Hepatocyte (in vitro differentiated cells): ENCODE data around the gene PLD2. TPM values are rescaled to one million over a fixed set of nuclear protein-coding genes. Genes with fewer than 3 reads are reported as not detected.

Experiments
- DNase-seq: peaks from one replicate; pipeline ENCODE4 v3.0.0-alpha.2; 2016; ENCODE audit warnings: low spot score
- H2AFZ ChIP-seq: fragments of 200-600 bp; sonication (generic); 2 replicates; pipeline ENCODE4 v1.6.0; 2016; ENCODE audit warnings: antibody characterized with exemption, mild to moderate bottlenecking
- H3K27ac ChIP-seq: fragments of 200-600 bp; sonication (generic); 2 replicates; pipeline ENCODE4 v1.5.1; 2016; ENCODE audit warnings: mild to moderate bottlenecking
- H3K27me3 ChIP-seq: fragments of 200-600 bp; sonication (generic); 2 replicates; pipeline ENCODE4 v1.6.1; 2016
- H3K36me3 ChIP-seq: fragments of 200-600 bp; sonication (generic); replicated peaks from 2 replicates; pipeline ENCODE4 v1.5.1; 2016; ENCODE audit warnings: low read depth; ENCODE audit not compliant: insufficient read depth
- H3K4me1 ChIP-seq: fragments of 200-600 bp; sonication (generic); 2 replicates; pipeline ENCODE4 v1.5.1; 2016; ENCODE audit warnings: mild to moderate bottlenecking, moderate library complexity; ENCODE audit not compliant: insufficient read depth
- H3K4me2 ChIP-seq: fragments of 200-600 bp; sonication (generic); 2 replicates; pipeline ENCODE4 v1.6.0; 2016
- H3K4me3 ChIP-seq: fragments of 200-600 bp; sonication (generic); 2 replicates; pipeline ENCODE4 v1.5.1; 2016; ENCODE audit warnings: mild to moderate bottlenecking
- H3K79me2 ChIP-seq: fragments of 200-600 bp; sonication (generic); 2 replicates; pipeline ENCODE4 v1.6.0; 2017; ENCODE audit warnings: mild to moderate bottlenecking
- H3K9me2 ChIP-seq: fragments of 200-600 bp; sonication (generic); replicated peaks from 2 replicates; pipeline ENCODE4 v1.6.0; 2017; ENCODE audit warnings: mild to moderate bottlenecking; ENCODE audit not compliant: insufficient read depth
- H3K9me3 ChIP-seq: fragments of 200-600 bp; sonication (generic); 2 replicates; pipeline ENCODE4 v1.5.1; 2016; ENCODE audit warnings: low read depth, mild to moderate bottlenecking
- H4K20me1 ChIP-seq: fragments of 200-600 bp; sonication (generic); 2 replicates; pipeline ENCODE4 v1.6.0; 2016; ENCODE audit warnings: mild to moderate bottlenecking; ENCODE audit not compliant: insufficient read depth, poor library complexity, severe bottlenecking
- CTCF ChIP-seq: fragments of 200-600 bp; sonication (generic); IDR thresholded peaks from 2 replicates; pipeline ENCODE4 v1.5.1; 2016; ENCODE audit warnings: antibody characterized with exemption, mild to moderate bottlenecking; ENCODE audit not compliant: poor library complexity
- EZH2 ChIP-seq: fragments of 200-600 bp; sonication (generic); IDR thresholded peaks from 2 replicates; pipeline ENCODE4 v1.6.1; 2016; ENCODE audit warnings: antibody characterized with exemption, mild to moderate bottlenecking, borderline replicate concordance
- EZH2phosphoT487 ChIP-seq: fragments of 200-600 bp; sonication (generic); IDR thresholded peaks from one replicate; pipeline ENCODE4 v1.6.1; 2018; ENCODE audit warnings: antibody characterized with exemption, mild to moderate bottlenecking, low read depth, moderate library complexity; ENCODE audit not compliant: unreplicated experiment, severe bottlenecking
- WGBS: methylation state at CpG from one replicate; pipeline ENCODE4 v1.1.6; 2016; ENCODE audit warnings: low lambda C conversion rate; ENCODE audit errors: missing lambda C conversion rate; 5-methylcytosine and 5-hydroxymethylcytosine counted together
- polyA plus RNA-seq: library from polyadenylated mRNA; unstranded; fragments of >200 nt; fragmentation: Nextera tagmentation; extraction: Ambion mirVana; gene quantifications from 2 replicates; pipeline ENCODE4 v1.2.1, GENCODE V29; 2016
- total RNA-seq: library from RNA; depleted of rRNA; stranded (reverse); fragments of >200 nt; gene quantifications from 2 replicates; pipeline ENCODE4 v1.2.3, GENCODE V29; 2014

Gene PLD2
- total and polyA plus RNA-seq, 2 experiments from 2014 or later, result 21.8 to 25.2 TPM

GRCh38 chr17:4852567-4853207, 45.7 kb downstream of the PLD2 start:
- Histone ChIP-seq H3K4me3 (no peak overlapping the region), H3K27ac (peak overlapping the region; percentile 67), H2AFZ (no peak overlapping the region), H3K4me2 (no peak overlapping the region), H3K36me3 (no peaks in the 10 kb centered on the region), H3K79me2 (peaks cover 56% of the 10 kb centered on the region), H3K9me3 (no peaks in the 10 kb centered on the region), H3K4me1 (peaks cover 38% of the 10 kb centered on the region), H3K9me2 (no peaks in the 10 kb centered on the region), H3K27me3 (no peaks in the 10 kb centered on the region), H4K20me1 (peaks cover 11% of the 10 kb centered on the region)
- TF ChIP-seq EZH2 (no peak), CTCF (no peak), EZH2phosphoT487 (no peak)
- no peak for DNase-seq

- 87% methylated on average over 2 of the region's 2 CpGs for WGBS
- H3K27ac ChIP-seq, result peak overlapping the region; percentile 78
- H2AFZ ChIP-seq, result no peak overlapping the region
- H3K4me2 ChIP-seq, result no peak overlapping the region
- H3K4me3 ChIP-seq, result no peak overlapping the region
- H3K9me2 ChIP-seq, result no peaks in the 10 kb centered on the region
- H3K27me3 ChIP-seq, result no peaks in the 10 kb centered on the region
- no peak for DNase-seq
- H3K9me3 ChIP-seq, result no peaks in the 10 kb centered on the region
- TF ChIP-seq EZH2phosphoT487 (no peak), CTCF (no peak), EZH2 (no peak)
- peaks cover 11% of the 10 kb centered on the region for H4K20me1 ChIP-seq
- H3K36me3 ChIP-seq, result no peaks in the 10 kb centered on the region
- peaks cover 43% of the 10 kb centered on the region for H3K4me1 ChIP-seq
- H3K79me2 ChIP-seq, result peaks cover 56% of the 10 kb centered on the region
Observed at GRCh38 chr17:4853208-4853671, 46.3 kb downstream of the PLD2 start.

GRCh38 chr17:4854111-4854681, 47.2 kb downstream of the PLD2 start:
- Histone ChIP-seq H3K27me3 (no peaks in the 10 kb centered on the region), H3K4me2 (no peak overlapping the region), H3K79me2 (peaks cover 56% of the 10 kb centered on the region), H3K4me3 (no peak overlapping the region), H2AFZ (no peak overlapping the region), H3K36me3 (no peaks in the 10 kb centered on the region), H3K9me3 (no peaks in the 10 kb centered on the region), H3K9me2 (no peaks in the 10 kb centered on the region), H3K4me1 (peaks cover 44% of the 10 kb centered on the region), H4K20me1 (peaks cover 6% of the 10 kb centered on the region), H3K27ac (peak overlapping the region; percentile 78)
- TF ChIP-seq CTCF (no peak), EZH2phosphoT487 (no peak), EZH2 (no peak)
- DNase-seq, result peak; percentile 41
- WGBS, result 86% methylated on average over 5 of the region's 5 CpGs
